H9 (cell line): ENCODE data around the gene SSBP2. TPM values are rescaled to one million over a fixed set of nuclear protein-coding genes. Genes with fewer than 3 reads are reported as not detected.

Experiments used
- DNase-seq: peaks from one replicate; pipeline ENCODE4 v3.0.0-alpha.2; 2017
- H2AFZ ChIP-seq: one replicate; pipeline ENCODE4 v1.6.1; 2013; ENCODE audit warnings: mild to moderate bottlenecking, low read length, control low read depth, moderate library complexity
- H2AK5ac ChIP-seq: 2 replicates; pipeline ENCODE4 v1.6.1; 2013; ENCODE audit warnings: low read length, control low read depth, mixed read lengths; ENCODE audit not compliant: insufficient read length
- H2BK120ac ChIP-seq: one replicate; pipeline ENCODE4 v1.6.1; 2013; ENCODE audit warnings: low read depth, mild to moderate bottlenecking, low read length, control low read depth, inconsistent platforms; ENCODE audit not compliant: poor library complexity, severe bottlenecking
- H2BK12ac ChIP-seq: 2 replicates; pipeline ENCODE4 v1.6.1; 2013; ENCODE audit warnings: low read length, control low read depth, mixed read lengths, low read depth; ENCODE audit not compliant: insufficient read length
- H2BK15ac ChIP-seq: 2 replicates; pipeline ENCODE4 v1.6.1; 2013; ENCODE audit warnings: low read depth, low read length, control low read depth
- H2BK20ac ChIP-seq: one replicate; pipeline ENCODE4 v1.6.1; 2013; ENCODE audit warnings: low read depth, mild to moderate bottlenecking, low read length, control low read depth, inconsistent platforms; ENCODE audit not compliant: poor library complexity, severe bottlenecking
- H2BK5ac ChIP-seq: 2 replicates; pipeline ENCODE4 v1.6.1; 2013; ENCODE audit warnings: low read length, control low read depth, mixed read lengths; ENCODE audit not compliant: insufficient read length
- H3K14ac ChIP-seq: 2 replicates; pipeline ENCODE4 v1.6.1; 2013; ENCODE audit warnings: low read length, control low read depth; ENCODE audit not compliant: insufficient read depth
- H3K18ac ChIP-seq: 2 replicates; pipeline ENCODE4 v1.6.1; 2013; ENCODE audit warnings: low read depth, mild to moderate bottlenecking, mixed read lengths, low read length, control low read depth; ENCODE audit not compliant: insufficient read length
- H3K23ac ChIP-seq: 2 replicates; pipeline ENCODE4 v1.6.1; 2013; ENCODE audit warnings: low read length, control low read depth, mixed read lengths, low read depth; ENCODE audit not compliant: insufficient read length
- H3K23me2 ChIP-seq: 2 replicates; pipeline ENCODE4 v1.6.1; 2013; ENCODE audit warnings: low read depth, mild to moderate bottlenecking, mixed read lengths, low read length, control low read depth; ENCODE audit not compliant: insufficient read length, poor library complexity, severe bottlenecking
- H3K27ac ChIP-seq: 2 replicates; pipeline ENCODE4 v1.5.1; 2013; ENCODE audit warnings: low read length, control low read depth, mixed read lengths, low read depth; ENCODE audit not compliant: insufficient read length
- H3K27me3 ChIP-seq: 2 replicates; pipeline ENCODE4 v1.6.1; 2013; ENCODE audit warnings: low read length, control low read depth, inconsistent platforms; ENCODE audit not compliant: insufficient read depth
- H3K4ac ChIP-seq: 2 replicates; pipeline ENCODE4 v1.6.1; 2013; ENCODE audit warnings: low read depth, mild to moderate bottlenecking, control low read depth, inconsistent platforms, low read length, moderate library complexity
- H3K4me1 ChIP-seq: 2 replicates; pipeline ENCODE4 v1.6.1; 2013; ENCODE audit warnings: low read length, control low read depth, inconsistent platforms; ENCODE audit not compliant: insufficient read depth
- H3K4me2 ChIP-seq: 2 replicates; pipeline ENCODE4 v1.6.1; 2013; ENCODE audit warnings: low read length, control low read depth, mixed read lengths; ENCODE audit not compliant: insufficient read length, insufficient read depth
- H3K56ac ChIP-seq: 2 replicates; pipeline ENCODE4 v1.6.1; 2013; ENCODE audit warnings: low read depth, mild to moderate bottlenecking, mixed read lengths, low read length, control low read depth; ENCODE audit not compliant: insufficient read length
- H3K79me1 ChIP-seq: 2 replicates; pipeline ENCODE4 v1.6.1; 2013; ENCODE audit warnings: low read depth, mild to moderate bottlenecking, moderate library complexity, low read length, control low read depth, inconsistent platforms; ENCODE audit not compliant: insufficient read depth, poor library complexity, severe bottlenecking
- H3K79me2 ChIP-seq: 2 replicates; pipeline ENCODE4 v1.6.1; 2013; ENCODE audit warnings: low read length, control low read depth, inconsistent platforms; ENCODE audit not compliant: insufficient read depth
- H3K9ac ChIP-seq: 2 replicates; pipeline ENCODE4 v1.6.1; 2013; ENCODE audit warnings: low read length, control low read depth, mixed read lengths; ENCODE audit not compliant: insufficient read length; ENCODE audit errors: extremely low read depth
- H3K9me3 ChIP-seq: one replicate; pipeline ENCODE4 v1.6.1; 2013; ENCODE audit warnings: low read depth, low read length, inconsistent platforms; ENCODE audit not compliant: control insufficient read depth
- H3T11ph ChIP-seq: one replicate; pipeline ENCODE4 v1.6.1; 2013; ENCODE audit warnings: mild to moderate bottlenecking, low read length, control low read depth, inconsistent platforms
- H4K20me1 ChIP-seq: one replicate; pipeline ENCODE4 v1.6.1; 2013; ENCODE audit not compliant: control insufficient read depth, insufficient read length, insufficient read depth
- H4K5ac ChIP-seq: 2 replicates; pipeline ENCODE4 v1.6.1; 2013; ENCODE audit warnings: low read depth, mild to moderate bottlenecking, mixed read lengths, low read length, control low read depth; ENCODE audit not compliant: insufficient read length
- H4K8ac ChIP-seq: replicated peaks from 2 replicates; pipeline ENCODE4 v1.6.1; 2013; ENCODE audit warnings: low read length, control low read depth, mixed read lengths, low read depth; ENCODE audit not compliant: insufficient read length
- H4K91ac ChIP-seq: 2 replicates; pipeline ENCODE4 v1.6.1; 2013; ENCODE audit warnings: low read depth, mild to moderate bottlenecking, moderate library complexity, mixed read lengths, low read length, control low read depth; ENCODE audit not compliant: insufficient read length
- H3K27ac Mint-ChIP-seq, 3 experiments: 2 replicates in 2 of 3; 3 replicates in 1 of 3; pipeline ENCODE4 v1.8.0; 2020 to 2021; ENCODE audit warnings: mixed read lengths in 3 of 3, mild to moderate bottlenecking in 1 of 3, moderate library complexity in 1 of 3
- H3K27me3 Mint-ChIP-seq: 2 replicates; pipeline ENCODE4 v1.8.0; 2021; ENCODE audit warnings: low read depth, mild to moderate bottlenecking, moderate library complexity, mixed read lengths
- H3K36me3 Mint-ChIP-seq, 3 experiments: 2 replicates in 2 of 3; 3 replicates in 1 of 3; pipeline ENCODE4 v1.8.0; 2020 to 2021; ENCODE audit warnings: low read depth in 3 of 3, mixed read lengths in 3 of 3; ENCODE audit not compliant: insufficient read depth in 1 of 3
- H3K4me1 Mint-ChIP-seq, 2 experiments: 2 replicates each; pipeline ENCODE4 v1.8.0; 2020; ENCODE audit warnings: mixed read lengths in 2 of 2
- H3K4me3 Mint-ChIP-seq, 2 experiments: 2 replicates in 1 of 2; 3 replicates in 1 of 2; pipeline ENCODE4 v1.8.0; 2020 to 2021; ENCODE audit warnings: mild to moderate bottlenecking in 2 of 2, mixed read lengths in 2 of 2, moderate library complexity in 1 of 2
- H3K9me3 Mint-ChIP-seq, 2 experiments: 2 replicates in 1 of 2; 3 replicates in 1 of 2; pipeline ENCODE4 v1.8.0; 2020; ENCODE audit warnings: mild to moderate bottlenecking in 2 of 2, mixed read lengths in 2 of 2, moderate library complexity in 1 of 2
- WGBS: extraction: QIAGEN DNeasy Blood & Tissue Kit; methylation state at CpG from one replicate; pipeline ENCODE4 v1.1.7; 2013; ENCODE audit warnings: missing lambda C conversion rate, low lambda C conversion rate, mixed read lengths; ENCODE audit not compliant: insufficient read length; ENCODE audit errors: extremely low coverage; 5-methylcytosine and 5-hydroxymethylcytosine counted together
- total RNA-seq: library from RNA; stranded (reverse); gene quantifications from 2 replicates; pipeline ENCODE4 v1.2.1, GENCODE V29; 2021
- TF ChIP-seq, protein P1 (sequence below): fragments of 200-600 bp; sonication (generic); conservative IDR thresholded peaks from 3 replicates; pipeline ENCODE4 v1.8.0; 2021; ENCODE audit warnings: antibody characterized with exemption, mild to moderate bottlenecking

SSBP2 gene
- total RNA-seq, 1 experiment from 2014 or later = 35.6 TPM

- Histone ChIP-seq H2AK5ac (no peak overlapping the region), H3K56ac (no peak overlapping the region), H2BK5ac (no peak overlapping the region), H3K27me3 (no peaks in the 10 kb centered on the region), H3T11ph (no peak overlapping the region), H2BK12ac (no peak overlapping the region), H2BK20ac (no peak overlapping the region), H3K4ac (no peak overlapping the region), H3K4me1 (no peaks in the 10 kb centered on the region), H4K5ac (no peak overlapping the region), H3K4me2 (no peak overlapping the region), H4K20me1 (no peaks in the 10 kb centered on the region), H3K18ac (no peak overlapping the region), H3K9ac (no peak overlapping the region), H3K9me3 (no peaks in the 10 kb centered on the region), H3K14ac (no peak overlapping the region), H3K23me2 (no peaks in the 10 kb centered on the region), H3K79me1 (no peaks in the 10 kb centered on the region), H2AFZ (no peak overlapping the region), H4K91ac (no peak overlapping the region), H2BK15ac (no peak overlapping the region), H3K27ac (no peak overlapping the region), H4K8ac (no peak overlapping the region), H3K79me2 (no peaks in the 10 kb centered on the region; the same call in 1 of the 2 replicates), H3K23ac (no peak overlapping the region), H2BK120ac (no peak overlapping the region)
- Mint-ChIP-seq H3K4me1 (no peaks in the 10 kb centered on the region), H3K36me3 (peaks cover 0 to 6% (median 0%) of the 10 kb centered on the region in 3 experiments; a peak in 3 of 7 replicates), H3K4me3 (no peak overlapping the region), H3K9me3 (peaks cover 0 to 2% of the 10 kb centered on the region in 2 experiments; a peak in 2 of 5 replicates), H3K27ac (no peak overlapping the region), H3K27me3 (no peaks in the 10 kb centered on the region)
- no CpG with 5 or more reads among the region's 1 CpG for WGBS
- TF ChIP-seq, protein P1, sequence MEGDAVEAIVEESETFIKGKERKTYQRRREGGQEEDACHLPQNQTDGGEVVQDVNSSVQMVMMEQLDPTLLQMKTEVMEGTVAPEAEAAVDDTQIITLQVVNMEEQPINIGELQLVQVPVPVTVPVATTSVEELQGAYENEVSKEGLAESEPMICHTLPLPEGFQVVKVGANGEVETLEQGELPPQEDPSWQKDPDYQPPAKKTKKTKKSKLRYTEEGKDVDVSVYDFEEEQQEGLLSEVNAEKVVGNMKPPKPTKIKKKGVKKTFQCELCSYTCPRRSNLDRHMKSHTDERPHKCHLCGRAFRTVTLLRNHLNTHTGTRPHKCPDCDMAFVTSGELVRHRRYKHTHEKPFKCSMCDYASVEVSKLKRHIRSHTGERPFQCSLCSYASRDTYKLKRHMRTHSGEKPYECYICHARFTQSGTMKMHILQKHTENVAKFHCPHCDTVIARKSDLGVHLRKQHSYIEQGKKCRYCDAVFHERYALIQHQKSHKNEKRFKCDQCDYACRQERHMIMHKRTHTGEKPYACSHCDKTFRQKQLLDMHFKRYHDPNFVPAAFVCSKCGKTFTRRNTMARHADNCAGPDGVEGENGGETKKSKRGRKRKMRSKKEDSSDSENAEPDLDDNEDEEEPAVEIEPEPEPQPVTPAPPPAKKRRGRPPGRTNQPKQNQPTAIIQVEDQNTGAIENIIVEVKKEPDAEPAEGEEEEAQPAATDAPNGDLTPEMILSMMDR = no peak
- no peak for DNase-seq
Measured at GRCh38 chr5:81506378-81506777, 244.5 kb downstream of the SSBP2 start.
